ENCODE measurements around the gene NDUFS5.

GRCh38 chr1:38992412-38993111 lies 33.6 kb upstream of the NDUFS5 start:
- TF ChIP-seq EP300 (IDR thresholded peaks at IDR 0.05; ENCODE audit: borderline replicate concordance in 1 of 2, control insufficient read depth in 1 of 2, low read depth in 2 of 2, low read length in 2 of 2): no peak
- TF ChIP-seq CTCF (IDR thresholded peaks at IDR 0.05 in 2 of 3, conservative IDR thresholded peaks at IDR 0.05 in 1 of 3; ENCODE audit: control insufficient read depth in 2 of 3, extremely low read depth in 1 of 3, insufficient read depth in 1 of 3, low read depth in 3 of 3, low read length in 3 of 3): no peak
- TF ChIP-seq POLR2AphosphoS5 (IDR thresholded peaks at IDR 0.05; ENCODE audit: low read length): peak; percentile 68
- TF ChIP-seq ZZZ3 (IDR thresholded peaks at IDR 0.05; ENCODE audit: control insufficient read depth, insufficient read length, low read depth): no peak
- no peak for TF ChIP-seq TAF1 (IDR thresholded peaks at IDR 0.05; ENCODE audit: borderline replicate concordance, low read depth, low read length)
- TF ChIP-seq ATF7 (IDR thresholded peaks at IDR 0.05; ENCODE audit: low read depth): no peak
- TF ChIP-seq CEBPB (IDR thresholded peaks at IDR 0.05; ENCODE audit: borderline replicate concordance in 1 of 2, low read depth in 2 of 2, low read length in 2 of 2): no peak
- no peak for TF ChIP-seq SMAD5 (IDR thresholded peaks at IDR 0.05; ENCODE audit: low read depth)
- TF ChIP-seq BHLHE40 (IDR thresholded peaks at IDR 0.05; ENCODE audit: borderline replicate concordance in 1 of 2, low read depth in 2 of 2, low read length in 1 of 2): no peak
- no peak for TF ChIP-seq NR2F1 (conservative IDR thresholded peaks at IDR 0.05)
